HG03103 (cell line): Measurements from ENCODE around the gene NT5DC4.

Source experiments
- ATAC-seq: cut with Tn5 transposase; IDR thresholded peaks from one replicate; pipeline ENCODE4 v1.9.1; 2021; ENCODE audit warnings: low read depth; ENCODE audit not compliant: unreplicated experiment

NT5DC4 gene

DNA sequence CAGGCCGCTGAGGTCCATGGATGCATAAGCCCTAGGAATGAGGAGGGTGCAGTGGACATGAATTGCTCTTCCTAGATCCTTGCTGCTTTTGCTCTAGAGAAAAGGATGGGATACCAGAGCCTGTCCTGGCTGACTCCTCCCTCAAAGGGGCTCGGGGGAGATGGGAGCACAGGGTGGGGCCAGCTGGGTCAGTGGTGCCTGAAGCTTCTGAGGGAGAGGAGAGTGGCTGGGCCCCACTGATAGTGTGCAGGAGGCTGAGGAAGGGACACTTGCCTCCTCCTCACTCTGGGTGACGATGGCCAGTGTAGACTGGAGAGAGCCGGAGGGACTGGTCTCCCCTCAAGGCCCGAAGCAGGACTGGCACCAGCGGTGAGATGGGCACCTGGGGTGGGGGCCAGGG is at the start of gene NT5DC4:
NT5DC4 (plus strand) TSS at position 236 of the 400 bp plus-strand sequence; CDS start at position 296, 60 bp downstream.
- ATAC-seq, result no peak

DNA sequence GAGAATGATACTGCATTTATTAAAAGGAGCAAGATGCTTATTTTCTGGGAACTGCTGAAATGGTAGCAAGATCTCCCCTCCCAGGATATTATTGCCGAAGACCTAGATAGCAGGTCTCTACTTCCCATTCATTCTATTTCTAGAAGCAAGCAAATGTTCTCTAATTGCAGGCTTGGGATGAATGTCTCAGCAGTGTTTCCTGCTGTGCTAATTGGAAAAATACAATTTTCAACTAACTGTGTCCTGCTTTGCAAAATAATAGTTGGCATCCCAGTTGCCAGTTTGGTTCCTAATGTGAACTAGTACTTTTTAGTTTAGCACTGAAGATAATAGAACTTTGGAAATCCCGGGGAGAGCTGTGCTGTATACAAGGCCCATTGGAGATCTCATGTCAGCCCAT is 49.0 kb upstream of the NT5DC4 start:
- no peak for ATAC-seq

DNA sequence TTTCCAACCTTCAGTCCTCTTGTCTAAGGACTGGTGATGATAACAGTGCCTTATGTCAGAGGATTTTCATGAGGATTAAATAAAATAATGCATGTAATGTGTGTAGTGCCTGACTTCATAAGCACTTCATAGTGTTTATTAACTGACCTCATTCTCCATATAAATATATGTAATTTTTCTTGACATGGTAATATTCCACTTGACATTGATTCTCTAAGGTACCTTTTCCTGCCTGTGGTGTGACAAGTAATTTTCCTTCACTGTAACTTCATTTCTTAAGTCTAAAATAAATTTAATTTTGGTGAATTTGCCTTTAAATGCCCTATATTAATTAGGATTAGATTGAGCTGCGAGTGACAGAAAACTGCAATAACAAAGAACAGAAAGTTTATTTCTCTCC is 47.8 kb upstream of the NT5DC4 start:
- ATAC-seq, result no peak

DNA sequence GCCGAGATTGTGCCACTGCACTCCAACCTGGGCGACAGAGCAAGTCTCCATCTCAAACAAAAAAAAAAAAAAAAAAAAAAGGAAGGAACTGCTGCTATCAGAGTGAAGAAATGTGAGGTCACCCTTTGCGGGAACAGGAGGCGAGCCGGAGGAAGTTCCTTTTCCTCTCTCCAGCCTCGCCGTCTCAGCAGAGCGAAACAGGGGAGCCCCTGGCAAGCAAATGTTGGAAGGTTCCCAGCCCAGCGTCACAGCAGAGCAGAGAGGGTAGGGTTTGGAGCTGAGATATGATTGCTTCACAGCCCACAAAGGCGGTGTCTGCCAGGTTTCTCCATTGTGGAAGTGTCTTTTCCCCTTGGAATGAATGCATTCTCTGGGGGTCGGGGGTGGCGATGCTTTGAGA is 46.6 kb upstream of the NT5DC4 start:
- ATAC-seq, result no peak

DNA sequence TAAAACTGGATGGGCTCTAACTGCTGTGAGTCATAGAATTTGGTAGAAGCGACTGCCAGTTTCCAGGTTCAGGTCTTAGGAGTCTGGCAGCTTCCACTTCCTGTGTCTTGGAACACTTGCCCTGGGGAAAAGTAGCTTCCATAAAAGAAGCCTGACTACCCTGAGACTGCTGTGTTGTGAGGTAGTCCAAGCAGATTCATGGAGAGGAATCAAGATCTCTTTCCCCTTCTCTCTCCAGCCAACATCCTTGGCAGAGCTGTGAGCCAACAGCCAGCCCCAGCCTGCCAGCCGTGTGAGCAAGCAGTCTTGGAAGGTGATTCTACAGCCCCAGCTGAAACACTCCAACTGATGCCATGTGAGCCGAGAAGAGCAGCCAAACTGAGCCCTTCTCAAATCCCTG is 41.3 kb upstream of the NT5DC4 start:
- ATAC-seq, result no peak

DNA sequence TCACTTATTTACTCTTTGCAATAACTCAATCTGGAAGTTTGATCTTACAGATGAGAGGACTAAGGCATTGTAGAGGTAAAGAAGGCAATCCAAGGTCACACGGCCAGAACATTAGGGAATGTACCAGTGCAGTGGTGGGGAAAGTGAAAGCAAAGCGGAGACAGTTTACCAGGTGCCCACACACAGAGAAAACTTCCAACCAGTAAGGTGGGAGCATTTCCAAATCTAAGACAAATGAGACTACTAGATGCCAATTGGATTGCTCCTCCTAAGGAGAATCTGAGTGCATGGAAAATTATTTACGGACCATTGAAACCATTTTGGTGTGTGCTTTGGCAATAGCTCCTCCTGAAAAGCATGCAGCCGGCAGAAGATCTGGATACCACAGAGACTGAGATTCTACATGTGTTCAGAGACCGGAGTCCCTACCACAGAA is 40.1 kb upstream of the NT5DC4 start:
- no peak for ATAC-seq

DNA sequence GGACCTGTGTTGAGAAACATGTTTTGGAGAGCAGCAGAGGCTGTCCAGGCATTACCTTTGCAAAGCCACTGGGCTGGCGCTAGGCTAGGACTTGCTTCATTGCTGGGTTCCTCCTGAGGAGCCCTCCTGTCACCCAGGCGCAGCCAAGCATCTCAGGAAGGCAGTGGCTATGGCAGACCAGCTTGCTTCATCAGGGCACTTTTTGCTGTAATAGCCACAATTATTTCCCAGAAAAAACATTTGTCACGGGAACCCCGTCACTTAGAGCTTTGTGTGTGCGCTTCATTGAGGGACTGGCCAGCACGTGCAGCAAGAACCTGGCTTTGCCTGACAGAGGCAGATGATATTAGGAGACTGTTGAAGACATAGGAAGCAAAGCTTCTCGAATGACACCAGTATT is 38.7 kb upstream of the NT5DC4 start:
- no peak for ATAC-seq

DNA sequence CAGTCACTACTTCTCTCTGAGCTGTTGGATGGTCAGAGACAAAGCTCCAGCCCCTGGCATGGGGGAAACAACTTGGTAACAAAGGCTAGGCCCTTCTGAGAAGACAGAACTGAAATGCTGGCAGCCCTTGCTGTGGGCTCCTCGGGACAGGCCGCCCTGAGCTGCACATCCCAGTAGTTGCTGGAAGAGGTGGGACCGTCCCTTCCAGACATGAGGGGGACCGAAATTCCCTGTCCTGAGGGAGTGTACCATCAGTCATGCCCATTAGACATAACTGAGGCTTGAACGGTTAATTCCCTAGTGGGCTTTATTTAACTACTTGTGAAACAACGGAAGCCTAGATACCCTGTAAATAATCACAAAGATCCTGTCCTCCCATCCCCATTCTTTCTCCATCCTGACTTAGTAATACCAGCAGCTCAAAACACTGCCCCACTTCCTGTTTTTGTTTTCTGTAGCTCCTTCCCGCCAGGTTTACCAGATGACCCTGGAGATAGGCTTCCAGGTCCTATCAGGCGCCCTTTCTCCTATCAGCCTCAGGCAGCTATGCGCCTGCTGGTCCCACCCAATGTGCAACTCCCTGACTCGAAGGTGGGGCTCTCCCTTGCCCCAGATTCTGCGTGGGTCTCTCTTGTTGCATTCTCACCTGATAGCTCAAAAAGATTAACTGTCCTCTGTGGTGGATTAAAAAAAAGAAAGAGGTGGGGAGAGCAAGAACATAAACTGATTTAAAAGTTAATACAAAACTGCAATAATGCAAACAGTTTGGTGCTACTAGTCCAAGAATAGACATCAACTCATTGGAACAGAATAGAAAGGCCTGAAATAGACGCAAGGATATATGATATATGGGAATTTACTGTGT is 37.0 kb upstream of the NT5DC4 start:
- no peak for ATAC-seq

DNA sequence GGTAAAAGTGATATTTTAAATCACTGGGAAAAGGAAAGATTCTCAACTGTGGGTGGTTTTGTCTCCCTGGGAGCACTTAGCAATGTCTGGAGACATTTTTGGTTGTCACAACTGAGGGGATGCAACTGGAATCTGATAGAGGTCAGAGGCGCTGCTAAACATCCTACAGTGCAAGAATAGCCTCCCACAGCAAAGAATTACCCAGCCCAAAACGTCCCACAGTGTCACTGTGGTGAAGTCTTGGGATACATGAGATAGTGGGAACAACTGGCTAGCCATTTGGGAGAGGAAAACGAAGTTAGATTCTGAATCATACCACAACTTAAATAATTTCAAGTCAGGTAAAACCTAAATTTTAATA is 36.4 kb upstream of the NT5DC4 start:
- no peak for ATAC-seq

DNA sequence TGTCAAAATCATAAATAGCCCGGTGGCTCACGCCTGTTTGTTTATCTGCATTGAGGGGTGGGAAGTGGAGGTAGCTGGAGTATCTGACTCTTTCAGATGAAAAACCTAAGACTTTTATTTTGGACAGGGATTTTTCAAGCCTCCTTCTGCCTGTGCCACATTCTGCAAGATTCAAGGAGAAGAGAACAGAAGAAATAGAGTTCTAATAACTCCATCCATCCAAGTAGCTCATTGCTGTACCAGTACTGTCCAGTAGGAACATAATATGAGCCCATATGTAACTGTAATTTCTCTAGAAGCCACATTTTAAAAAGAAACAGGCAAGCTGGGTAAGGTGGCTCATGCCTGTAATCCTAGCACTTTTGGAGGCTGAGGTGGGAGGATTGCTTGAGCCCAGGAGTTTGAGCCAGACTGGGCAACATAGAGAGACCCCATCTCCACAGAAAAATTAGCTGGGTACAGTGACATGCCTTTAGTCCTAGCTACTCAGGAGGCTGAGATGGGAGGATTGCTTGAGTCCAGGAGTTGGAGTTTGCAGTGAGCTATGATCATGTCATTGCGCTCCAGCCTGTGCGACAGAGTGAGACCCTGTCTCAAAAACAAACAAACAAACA is 35.4 kb upstream of the NT5DC4 start:
- ATAC-seq, result no peak

DNA sequence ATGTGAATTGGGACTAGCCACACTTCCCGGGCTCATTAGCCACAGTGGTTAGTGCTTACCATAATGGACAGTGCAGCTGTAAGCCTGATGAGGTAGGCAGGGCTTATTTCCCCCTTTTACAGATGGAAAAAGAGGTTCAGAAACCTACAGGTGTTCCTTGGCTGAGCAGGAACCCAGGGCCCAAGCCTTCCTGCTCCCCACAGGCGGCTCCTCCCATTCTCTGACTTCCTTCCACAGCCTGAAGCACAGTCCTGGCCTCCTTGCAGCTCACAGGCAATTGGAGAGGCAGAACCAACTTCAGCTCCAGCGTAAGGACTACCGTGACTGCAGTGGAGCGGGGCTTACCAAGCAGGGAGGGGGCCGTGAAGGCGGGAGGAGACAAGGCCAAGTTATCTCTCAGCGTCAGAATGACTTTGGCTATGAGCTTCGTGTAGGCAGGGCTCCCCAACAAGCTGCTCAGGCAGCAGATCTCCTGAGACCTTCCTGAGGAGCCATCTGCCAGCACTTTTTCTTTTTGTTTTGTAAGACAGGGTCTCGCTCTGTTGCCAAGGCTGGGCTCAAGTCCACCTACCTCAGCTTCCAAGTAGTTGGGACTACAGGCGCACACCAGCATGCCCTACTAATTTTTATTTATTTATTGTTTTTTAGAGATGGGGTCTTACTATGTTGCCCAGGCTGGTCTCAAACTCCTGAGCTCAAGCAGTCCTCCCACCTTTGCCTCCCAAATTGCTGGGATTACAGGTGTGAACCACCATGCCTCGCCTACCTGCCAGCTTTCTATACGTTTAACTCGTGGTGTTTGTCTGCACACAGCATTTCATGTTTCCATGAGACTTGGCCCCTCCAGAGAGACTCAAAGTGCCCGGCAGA is 34.2 kb upstream of the NT5DC4 start:
- no peak for ATAC-seq

DNA sequence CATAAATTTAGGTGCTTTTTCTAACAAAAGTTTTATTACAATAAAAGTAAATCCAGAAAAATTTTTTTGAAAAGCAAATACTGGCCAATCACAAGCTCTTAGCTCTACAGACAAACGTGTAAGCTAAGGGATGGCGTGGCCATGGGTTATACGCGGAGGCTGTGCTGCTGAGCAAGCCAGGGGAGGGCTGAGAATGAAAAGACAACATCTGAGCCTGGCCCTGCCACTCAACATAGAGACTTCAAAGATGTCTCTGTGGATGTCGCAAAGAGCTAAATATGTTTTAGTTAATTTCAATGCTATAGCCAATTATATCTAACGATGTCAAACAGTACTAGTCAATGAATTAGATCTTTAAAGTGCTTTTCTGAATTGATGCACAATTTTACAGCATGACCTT is 33.3 kb upstream of the NT5DC4 start:
- no peak for ATAC-seq

DNA sequence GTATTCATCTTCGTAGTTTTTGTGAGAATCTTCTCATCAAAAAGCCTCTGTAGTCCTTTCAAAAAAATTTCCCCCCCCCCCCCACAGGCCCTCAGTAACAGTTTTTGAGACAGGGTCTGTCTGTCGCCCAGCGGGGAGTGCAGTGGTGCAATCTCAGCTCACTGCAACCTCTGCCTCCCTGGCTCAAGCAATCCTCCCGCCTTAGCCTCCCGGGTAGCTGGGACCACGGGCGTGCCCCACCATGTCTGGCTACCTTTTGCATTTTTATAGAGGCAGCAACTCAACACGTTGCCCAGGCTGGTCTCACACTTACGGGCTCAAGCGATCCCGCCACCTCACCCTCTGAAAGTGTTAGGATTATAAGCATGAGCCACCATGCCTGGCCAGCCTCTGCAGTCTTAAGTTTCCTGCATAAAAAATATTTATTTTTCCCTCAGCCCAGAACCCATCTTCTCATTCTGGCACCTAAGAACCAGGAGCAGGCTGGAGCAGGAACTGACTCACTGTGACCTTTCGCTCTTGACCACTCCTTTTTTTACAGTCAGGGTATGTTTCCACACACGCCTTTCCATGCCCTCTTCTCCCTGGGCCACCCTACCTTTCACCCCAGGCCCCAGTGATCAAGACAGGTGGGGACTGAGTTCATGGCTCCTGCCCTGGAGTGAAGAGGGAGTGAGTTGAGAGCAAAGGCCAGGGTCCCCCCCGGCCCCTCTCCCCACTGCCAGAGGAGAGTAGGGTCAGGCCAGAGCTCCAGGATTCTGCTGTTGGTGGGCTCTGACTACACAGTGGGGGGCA is 32.5 kb upstream of the NT5DC4 start:
- no peak for ATAC-seq

DNA sequence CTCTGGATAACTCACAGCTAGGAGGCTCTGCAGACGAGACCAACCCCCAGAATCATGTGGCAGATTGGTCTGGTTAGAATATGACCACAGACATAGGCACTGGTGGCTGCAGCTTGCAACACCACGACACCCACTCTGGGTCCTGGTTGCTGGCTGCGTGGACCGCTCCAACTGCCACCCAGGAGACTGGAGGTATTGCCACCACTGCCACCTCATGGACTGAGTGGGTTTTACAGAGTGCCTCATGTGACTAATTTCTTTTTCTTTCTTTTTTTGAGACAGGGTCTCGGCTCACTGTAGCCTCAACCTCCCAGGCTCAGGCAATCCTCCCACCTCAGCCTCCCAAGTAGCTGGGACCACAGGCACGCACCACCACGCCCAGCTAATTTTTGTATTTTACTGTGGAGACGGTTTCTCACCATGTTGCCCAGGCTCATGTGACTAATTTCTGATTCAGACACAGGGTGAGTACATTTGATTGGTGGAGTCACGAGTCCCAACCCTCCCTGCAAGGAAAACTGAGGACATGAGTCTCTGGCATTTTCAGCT is 29.9 kb upstream of the NT5DC4 start:
- ATAC-seq, result peak; percentile 54

DNA sequence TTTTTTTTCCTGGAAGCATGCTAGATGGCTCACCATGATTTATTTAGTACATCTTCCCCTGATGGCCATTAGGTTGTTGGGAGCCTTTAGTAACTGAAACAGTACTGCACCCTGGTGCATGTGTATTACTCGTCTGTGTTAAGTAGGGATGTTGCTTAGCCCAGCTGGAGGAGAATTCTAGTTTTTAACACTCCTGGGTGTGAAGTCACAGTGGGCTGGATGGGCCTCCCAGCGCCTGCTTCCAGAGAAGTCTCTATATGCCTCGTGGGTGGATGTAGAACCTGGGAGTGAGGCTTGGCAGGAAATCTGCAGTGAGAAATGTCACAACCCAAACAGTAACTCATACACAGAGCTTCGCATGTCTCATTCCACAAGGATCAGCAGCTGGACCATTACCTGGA is 28.9 kb upstream of the NT5DC4 start:
- no peak for ATAC-seq

DNA sequence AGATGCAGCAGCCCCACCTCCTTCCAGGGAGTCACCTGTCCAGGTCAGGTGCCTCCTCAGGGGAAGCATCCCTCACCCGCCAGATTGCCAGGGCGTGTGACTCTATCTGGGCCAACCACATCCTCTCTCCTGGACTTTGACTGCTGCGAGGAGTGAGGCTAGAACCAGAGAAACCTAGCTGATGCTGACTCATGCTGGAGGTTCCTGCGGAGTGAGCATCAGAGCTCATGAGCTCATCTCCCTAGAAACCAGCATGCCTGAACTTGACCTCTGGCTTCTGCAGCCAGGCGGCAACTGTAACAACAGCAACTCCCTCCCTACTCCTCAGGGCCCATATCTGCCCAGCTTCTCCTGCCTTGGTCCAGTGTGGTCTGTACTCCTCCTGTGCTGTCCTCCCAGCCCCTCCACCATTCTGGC is 28.3 kb upstream of the NT5DC4 start:
- ATAC-seq, result peak; percentile 79

DNA sequence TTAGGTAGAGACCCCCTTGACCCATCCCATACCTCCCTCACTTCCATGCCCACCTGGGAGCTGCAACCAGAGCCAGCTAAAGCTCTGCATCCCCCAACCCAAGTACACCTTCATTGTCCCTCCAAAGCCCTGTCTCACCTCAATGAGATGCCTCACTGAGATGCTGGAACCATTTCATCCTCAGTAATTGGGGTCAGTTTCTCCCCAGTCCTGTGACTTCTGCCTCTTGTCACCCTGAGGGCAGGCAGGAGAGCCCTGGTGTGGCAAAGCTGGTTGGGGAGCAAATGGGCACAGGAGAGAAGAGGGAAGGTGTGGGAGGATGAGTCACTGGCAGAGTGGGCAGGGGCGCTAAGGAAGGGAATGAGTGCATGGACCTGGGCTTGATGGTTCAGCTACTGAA is 27.9 kb upstream of the NT5DC4 start:
- no peak for ATAC-seq

DNA sequence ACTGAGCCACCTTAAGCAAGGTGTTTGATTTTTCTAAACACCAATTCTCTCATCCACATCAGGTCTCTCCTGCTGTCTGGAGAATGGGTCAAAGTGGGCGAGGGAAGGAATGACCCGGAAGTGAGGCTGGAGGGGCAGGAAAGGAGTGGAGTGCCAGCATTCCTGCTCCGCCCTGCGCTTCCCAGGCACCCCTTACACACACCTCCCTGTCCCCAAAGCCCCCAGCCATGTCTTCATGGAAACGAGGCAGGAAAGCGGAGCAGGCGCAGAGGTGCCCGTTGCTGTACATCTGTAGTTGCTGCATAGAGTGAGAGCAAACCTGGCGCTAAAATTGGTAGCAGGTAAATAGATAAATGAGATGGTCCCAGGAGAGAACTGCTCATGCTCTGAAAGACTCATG is 27.2 kb upstream of the NT5DC4 start:
- no peak for ATAC-seq

DNA sequence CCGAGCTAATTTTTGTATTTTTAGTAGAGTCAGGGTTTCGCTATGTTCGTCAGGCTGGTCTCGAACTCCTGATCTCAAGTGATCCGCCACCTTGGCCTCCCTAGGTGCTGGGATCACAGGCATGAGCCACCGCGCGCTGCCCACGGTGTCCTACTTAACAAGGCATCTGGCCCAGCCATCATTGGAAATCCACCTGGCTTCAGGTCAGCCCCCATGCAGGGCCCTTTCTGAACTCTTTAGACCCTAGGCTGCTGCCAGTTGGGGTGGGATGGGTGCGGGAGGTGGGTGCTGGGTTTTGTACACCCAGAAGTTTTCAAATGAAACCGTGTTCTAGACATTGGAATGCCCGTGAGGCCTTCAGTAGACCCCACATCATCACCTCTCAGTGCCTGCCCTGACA is 26.6 kb upstream of the NT5DC4 start:
- ATAC-seq, result no peak

DNA sequence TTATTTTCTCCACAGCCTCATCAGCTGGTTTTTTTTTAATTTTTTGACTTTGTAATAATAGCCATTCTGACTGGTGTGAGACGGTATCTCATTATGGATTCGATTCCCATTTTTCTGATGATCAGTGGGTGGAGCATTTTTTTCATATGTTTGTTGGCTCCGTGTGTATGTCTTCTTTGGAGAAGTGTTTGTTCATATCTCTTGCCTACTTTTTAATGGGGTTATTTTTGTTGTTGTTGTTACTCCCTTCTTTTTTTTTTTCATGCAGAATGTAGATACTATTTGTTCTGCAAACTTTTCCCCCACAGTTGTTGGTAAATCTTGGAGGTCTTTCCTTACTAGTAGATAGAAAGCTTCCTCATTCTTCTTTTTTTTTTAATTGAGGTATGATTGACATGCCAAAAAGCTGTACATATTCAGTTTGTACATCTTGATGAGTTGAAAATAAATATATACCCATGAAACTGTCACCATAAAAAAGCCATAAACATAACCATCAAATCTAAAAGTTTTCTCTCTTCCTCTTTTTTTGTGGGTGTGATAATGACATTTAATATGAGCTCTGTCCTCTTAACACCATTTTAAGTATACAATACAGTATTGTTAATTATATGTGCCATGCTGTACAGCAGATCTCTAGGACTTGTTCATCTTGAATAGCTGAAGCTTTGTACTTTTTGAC is 21.8 kb upstream of the NT5DC4 start:
- no peak for ATAC-seq
